ENCODE data around the gene MYCN. TPM values are rescaled to one million over a fixed set of nuclear protein-coding genes. Genes with fewer than 3 reads are reported as not detected.

MYCN gene
- total RNA-seq, 1 experiment from 2014 or later = 8.7 TPM

DNA sequence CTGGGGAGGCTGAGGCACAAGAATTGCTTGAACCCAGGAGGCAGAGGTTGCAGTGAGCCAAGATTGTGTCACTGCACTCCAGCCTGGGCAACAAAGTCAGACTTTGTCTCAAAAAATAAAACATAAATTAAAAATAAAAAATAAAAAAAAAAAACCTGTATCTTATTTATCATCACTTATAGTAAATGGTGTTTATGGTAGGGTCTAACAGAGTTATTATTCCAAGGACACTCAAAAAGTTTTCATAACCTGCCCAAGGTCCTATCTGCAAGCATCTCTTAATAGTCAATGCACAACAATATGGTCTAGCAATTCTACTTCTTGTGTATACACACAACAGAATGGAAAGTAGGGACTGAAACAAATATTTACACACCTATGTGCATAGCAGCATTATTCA, 47.3 kb upstream of the MYCN start:
- TF ChIP-seq, protein P1, sequence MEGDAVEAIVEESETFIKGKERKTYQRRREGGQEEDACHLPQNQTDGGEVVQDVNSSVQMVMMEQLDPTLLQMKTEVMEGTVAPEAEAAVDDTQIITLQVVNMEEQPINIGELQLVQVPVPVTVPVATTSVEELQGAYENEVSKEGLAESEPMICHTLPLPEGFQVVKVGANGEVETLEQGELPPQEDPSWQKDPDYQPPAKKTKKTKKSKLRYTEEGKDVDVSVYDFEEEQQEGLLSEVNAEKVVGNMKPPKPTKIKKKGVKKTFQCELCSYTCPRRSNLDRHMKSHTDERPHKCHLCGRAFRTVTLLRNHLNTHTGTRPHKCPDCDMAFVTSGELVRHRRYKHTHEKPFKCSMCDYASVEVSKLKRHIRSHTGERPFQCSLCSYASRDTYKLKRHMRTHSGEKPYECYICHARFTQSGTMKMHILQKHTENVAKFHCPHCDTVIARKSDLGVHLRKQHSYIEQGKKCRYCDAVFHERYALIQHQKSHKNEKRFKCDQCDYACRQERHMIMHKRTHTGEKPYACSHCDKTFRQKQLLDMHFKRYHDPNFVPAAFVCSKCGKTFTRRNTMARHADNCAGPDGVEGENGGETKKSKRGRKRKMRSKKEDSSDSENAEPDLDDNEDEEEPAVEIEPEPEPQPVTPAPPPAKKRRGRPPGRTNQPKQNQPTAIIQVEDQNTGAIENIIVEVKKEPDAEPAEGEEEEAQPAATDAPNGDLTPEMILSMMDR (IDR thresholded peaks at IDR 0.05; ENCODE audit: unreplicated experiment) = no peak
- intact Hi-C loops (cut with micrococcal nuclease; ENCODE audit: unreplicated experiment) = no loop called here
- Mint-ChIP-seq H3K27ac (ENCODE audit: unreplicated experiment) (no peak overlapping the region), H3K4me1 (ENCODE audit: low read depth, unreplicated experiment) (peaks cover 10% of the 10 kb centered on the region), H3K4me3 (ENCODE audit: low read depth, unreplicated experiment) (no peak overlapping the region), H3K9me3 (ENCODE audit: low read depth, unreplicated experiment) (no peaks in the 10 kb centered on the region), H3K27me3 (ENCODE audit: unreplicated experiment) (no peaks in the 10 kb centered on the region), H3K36me3 (ENCODE audit: insufficient read depth, unreplicated experiment) (no peaks in the 10 kb centered on the region)
- CTCF ChIA-PET = no interaction called here
- DNase-seq = no peak
- BruUV-seq (replicated peaks) = no TSS peak

DNA sequence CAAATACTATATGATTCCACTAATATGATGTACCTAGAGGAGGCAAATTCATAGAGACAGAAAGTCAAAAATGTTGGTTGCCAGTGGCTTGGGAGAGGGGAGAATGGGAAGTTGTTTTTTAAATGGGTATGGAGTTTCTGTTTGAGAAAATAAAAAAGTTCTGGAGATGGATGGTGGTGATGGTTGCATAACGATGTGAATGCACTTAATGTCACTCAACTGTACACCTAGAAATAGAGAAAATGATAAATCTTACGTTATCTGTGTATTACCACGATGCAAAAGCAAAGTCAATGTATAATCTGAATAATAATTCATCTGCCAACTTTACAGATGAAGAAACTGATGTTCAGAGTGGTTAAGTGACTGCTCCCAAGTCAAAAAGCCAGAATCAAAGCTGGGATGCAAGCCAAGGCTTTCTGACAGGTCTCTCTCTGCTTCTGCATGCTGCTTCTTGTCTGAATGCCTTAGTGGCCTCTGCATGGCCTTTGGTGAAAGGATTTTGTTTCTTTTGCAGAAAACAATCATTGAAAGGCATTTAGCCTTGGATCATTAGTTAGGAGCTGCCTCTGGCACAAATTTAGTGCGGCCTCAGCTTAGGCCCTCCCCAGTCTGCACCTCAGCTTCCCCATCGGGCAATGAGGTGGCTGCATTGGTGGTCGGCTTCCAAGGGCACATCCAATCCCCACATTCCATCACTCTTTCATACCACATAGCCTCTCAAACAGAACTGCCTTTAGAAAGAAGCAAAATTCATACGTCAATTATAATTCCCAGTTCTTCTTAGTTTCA, 46.5 kb upstream of the MYCN start:
- TF ChIP-seq, protein P1 (IDR thresholded peaks at IDR 0.05; ENCODE audit: unreplicated experiment) = no peak
- intact Hi-C loops (cut with micrococcal nuclease; ENCODE audit: unreplicated experiment) = no loop called here
- Mint-ChIP-seq H3K4me3 (ENCODE audit: low read depth, unreplicated experiment) (no peak overlapping the region), H3K4me1 (ENCODE audit: low read depth, unreplicated experiment) (peaks cover 10% of the 10 kb centered on the region), H3K27ac (ENCODE audit: unreplicated experiment) (no peak overlapping the region), H3K9me3 (ENCODE audit: low read depth, unreplicated experiment) (no peaks in the 10 kb centered on the region), H3K27me3 (ENCODE audit: unreplicated experiment) (no peaks in the 10 kb centered on the region), H3K36me3 (ENCODE audit: insufficient read depth, unreplicated experiment) (no peaks in the 10 kb centered on the region)
- CTCF ChIA-PET = no interaction called here
- no TSS peak for BruUV-seq (replicated peaks)
- no peak for DNase-seq

DNA sequence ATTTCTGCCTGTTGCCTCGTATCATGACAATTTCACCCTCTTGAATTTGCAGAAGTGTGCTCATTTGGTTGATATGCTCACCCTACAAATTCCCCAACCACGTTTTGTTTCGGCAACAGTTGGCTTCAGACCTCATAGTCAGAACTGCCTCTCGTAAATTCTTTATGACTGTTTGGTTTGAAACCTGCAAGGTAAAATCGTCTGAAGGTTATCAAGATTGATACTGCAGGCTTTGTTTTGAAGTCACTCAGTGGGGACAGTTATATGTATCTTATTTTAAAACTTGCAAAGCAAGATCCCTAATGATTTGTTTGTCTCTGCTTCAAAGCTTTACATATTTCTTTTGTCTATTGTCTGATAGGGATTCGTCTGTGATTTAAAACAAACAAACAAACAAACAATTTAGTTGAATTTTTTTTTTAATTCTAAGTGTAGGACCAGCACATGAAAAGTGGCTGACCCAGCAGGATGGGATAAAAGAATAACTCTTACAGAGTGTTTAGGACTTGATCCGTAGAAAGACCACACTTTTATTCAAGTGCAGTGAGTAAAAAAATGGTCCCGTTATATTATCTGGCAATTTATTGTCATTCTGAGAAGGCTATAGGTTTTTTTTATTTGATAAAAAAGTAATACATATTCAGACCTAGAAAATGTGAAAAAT, 45.7 kb upstream of the MYCN start:
- BruUV-seq (replicated peaks) = no TSS peak
- intact Hi-C loops (cut with micrococcal nuclease; ENCODE audit: unreplicated experiment) = no loop called here

DNA sequence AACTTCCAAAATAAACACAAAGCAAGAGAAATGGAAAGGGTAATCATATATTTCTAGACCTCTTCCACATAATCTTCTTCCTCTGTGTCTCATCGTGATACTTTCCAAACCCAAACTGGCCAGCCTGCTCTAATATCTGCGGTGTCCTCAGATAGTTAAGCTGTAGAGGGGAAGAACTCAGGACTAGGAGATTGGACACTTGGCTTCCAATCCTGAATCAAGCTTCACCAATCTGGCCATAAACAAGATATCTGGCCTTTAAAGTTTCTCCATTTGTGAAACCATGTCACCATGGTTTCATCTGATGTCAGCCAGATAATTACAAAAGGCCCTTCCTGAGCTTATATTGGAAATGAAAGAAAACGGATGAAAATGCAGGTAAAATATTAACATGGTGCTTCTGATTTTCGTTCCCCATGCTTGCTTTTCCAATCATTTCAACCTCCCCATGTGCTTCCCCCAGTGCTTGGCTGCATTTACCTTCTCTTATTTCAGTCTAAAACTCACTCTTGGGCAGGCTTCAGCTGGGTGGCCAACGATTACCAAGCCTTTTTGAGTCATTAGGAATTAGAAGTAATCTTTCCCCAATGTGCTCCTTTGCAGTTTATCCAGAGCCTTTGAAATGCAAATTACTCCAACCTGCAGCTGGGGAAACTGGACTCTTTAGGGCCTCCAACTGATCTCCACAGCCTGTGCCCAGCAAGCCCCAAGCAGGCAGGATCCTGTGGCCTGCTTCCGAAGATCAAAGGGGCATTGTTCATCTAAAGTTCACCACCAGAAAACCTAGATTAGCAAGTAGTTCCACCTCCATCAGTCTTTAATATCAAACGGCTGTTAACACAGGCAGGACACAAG, 44.5 kb upstream of the MYCN start:
- Mint-ChIP-seq H3K27ac (ENCODE audit: unreplicated experiment) (no peak overlapping the region), H3K36me3 (ENCODE audit: insufficient read depth, unreplicated experiment) (no peaks in the 10 kb centered on the region), H3K9me3 (ENCODE audit: low read depth, unreplicated experiment) (no peaks in the 10 kb centered on the region), H3K4me1 (ENCODE audit: low read depth, unreplicated experiment) (peaks cover 8% of the 10 kb centered on the region), H3K4me3 (ENCODE audit: low read depth, unreplicated experiment) (no peak overlapping the region), H3K27me3 (ENCODE audit: unreplicated experiment) (no peaks in the 10 kb centered on the region)
- no TSS peak for BruUV-seq (replicated peaks)
- DNase-seq = no peak
- TF ChIP-seq, protein P1 (IDR thresholded peaks at IDR 0.05; ENCODE audit: unreplicated experiment) = no peak
- intact Hi-C loops (cut with micrococcal nuclease; ENCODE audit: unreplicated experiment) = no loop called here
- CTCF ChIA-PET = no interaction called here

More for the DNA sequence above, 45.7 kb upstream of the MYCN start:
- Mint-ChIP-seq H3K4me3 (ENCODE audit: low read depth, unreplicated experiment) (no peak overlapping the region), H3K27ac (ENCODE audit: unreplicated experiment) (no peak overlapping the region), H3K9me3 (ENCODE audit: low read depth, unreplicated experiment) (no peaks in the 10 kb centered on the region), H3K4me1 (ENCODE audit: low read depth, unreplicated experiment) (peaks cover 10% of the 10 kb centered on the region), H3K36me3 (ENCODE audit: insufficient read depth, unreplicated experiment) (no peaks in the 10 kb centered on the region), H3K27me3 (ENCODE audit: unreplicated experiment) (no peaks in the 10 kb centered on the region)
- TF ChIP-seq, protein P1 (IDR thresholded peaks at IDR 0.05; ENCODE audit: unreplicated experiment) = no peak
- no peak for DNase-seq
- CTCF ChIA-PET = interaction anchor here (0.6 kb wide), 1 partner anchor 281 kb away, joined by 3 read pairs; no protein-coding TSS in a partner anchor
